Raji (cell line): ENCODE measurements around the gene TMA7.

Source experiments
- POLR2A ChIP-seq: IDR thresholded peaks from 2 replicates; pipeline ENCODE4 v1.6.1; 2011; ENCODE audit warnings: low read depth, low read length, control low read depth; ENCODE audit not compliant: insufficient read depth

TMA7 gene

GRCh38 chr3:48426944-48427629 is 13.0 kb upstream of the TMA7 start:
- TF ChIP-seq POLR2A: no peak

DNA sequence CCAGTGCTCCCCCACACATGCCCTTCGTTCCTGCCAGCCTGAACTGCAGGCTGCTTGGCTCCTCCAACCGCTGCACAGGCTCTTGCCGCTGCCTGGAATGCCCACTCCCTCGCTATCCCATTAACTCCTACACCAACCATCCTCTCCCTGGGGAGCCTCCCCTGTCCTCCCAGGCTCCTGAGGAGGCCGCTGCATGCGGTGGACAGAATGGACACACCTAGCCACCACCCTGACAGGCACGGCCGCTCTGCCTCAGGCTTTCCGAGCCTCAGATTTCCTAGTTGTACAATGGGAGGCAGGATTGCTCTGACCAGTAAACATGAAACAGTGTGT is 12.5 kb upstream of the TMA7 start:
- no peak for TF ChIP-seq POLR2A

DNA sequence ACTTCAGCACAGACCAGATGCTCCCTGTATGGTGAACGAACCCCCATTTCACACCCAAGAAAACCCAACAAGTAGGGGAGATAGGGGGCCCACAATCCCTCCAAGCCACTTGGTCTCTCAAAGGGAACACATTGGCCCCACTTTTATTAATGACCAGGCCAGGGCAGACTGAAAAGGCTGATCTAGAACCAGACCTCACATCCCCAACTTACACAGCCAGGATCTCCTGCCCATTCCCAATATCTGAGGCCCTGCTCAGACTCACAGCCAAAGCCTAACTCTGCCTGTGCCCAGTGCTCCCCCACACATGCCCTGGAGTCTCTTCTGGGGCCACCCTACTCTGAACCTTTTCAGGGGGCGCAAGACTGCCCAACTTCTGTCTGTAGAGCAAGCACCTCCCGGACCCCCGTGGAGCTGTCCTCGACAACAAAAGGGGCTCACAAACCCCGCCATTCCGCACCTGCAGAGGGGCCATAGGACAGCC is 11.9 kb upstream of the TMA7 start:
- TF ChIP-seq POLR2A: no peak

DNA sequence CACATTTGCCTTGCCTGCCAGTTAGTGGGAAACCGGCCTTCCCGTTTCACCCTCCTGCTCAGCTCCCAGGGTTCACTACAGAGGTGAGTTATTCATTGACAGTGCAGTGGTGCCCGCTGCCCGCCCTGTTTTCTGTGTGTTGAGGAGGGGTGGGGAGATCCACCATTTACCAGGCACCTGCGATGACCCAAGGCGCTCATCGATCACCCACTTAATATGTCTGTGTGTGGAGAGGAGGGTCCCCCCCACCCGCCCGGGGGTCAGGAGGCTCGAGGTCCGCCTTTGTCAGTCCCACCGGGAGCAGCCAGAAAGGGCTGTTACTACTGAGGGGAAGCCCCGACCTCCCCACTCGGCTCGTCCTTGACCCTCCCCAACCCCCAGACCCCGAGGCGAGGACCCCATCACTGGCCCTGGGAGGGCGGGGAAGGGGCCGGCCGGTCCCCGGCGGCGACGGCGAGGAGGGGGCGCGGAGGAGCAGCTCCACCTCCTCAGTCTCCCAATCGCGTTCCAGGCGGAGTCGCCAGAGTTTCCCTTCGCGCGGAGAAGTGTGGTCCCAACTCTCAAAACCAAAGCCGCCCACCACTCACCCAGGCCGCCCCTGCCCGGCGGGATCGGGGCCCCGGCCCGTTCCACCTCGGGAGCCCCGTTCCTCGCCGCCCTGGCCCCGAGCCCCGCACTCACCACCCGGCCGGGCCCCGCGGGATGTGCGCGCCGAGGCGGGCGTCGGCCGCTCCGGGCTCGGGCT is 11.3 kb upstream of the TMA7 start:
- TF ChIP-seq POLR2A: no peak

DNA sequence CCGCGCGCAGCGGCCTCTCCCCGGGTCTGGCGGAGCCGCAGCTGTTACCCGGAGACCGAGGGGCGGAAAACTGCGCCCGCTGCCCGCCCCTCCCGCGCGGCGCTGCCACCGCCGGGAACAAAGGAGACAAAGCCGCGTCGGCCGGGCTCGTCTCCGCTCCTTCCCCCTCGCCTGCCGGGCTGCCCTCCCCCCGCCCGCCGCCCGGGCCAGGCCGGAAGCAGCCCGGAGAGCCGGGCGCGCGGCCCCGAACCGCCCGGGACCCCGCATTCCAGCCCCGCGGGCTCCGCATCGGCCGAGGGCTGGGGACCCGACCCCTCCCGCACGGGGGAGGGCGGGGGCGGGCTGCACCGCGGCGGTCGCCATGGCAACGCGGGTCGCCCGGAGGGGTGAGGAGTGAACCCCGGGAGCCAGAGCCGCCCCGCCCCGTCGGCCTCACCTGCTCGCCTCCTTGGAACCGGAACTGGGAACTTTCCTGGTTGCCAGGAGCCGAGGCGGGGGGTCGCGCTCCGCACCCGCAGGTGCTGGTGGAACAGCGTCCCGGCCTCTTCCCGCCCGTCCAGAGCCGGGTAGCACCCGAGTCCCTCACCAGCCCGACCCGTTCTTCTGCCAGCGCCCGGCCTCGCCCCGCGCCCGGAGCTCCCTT is 10.6 kb upstream of the TMA7 start:
- TF ChIP-seq POLR2A: no peak

DNA sequence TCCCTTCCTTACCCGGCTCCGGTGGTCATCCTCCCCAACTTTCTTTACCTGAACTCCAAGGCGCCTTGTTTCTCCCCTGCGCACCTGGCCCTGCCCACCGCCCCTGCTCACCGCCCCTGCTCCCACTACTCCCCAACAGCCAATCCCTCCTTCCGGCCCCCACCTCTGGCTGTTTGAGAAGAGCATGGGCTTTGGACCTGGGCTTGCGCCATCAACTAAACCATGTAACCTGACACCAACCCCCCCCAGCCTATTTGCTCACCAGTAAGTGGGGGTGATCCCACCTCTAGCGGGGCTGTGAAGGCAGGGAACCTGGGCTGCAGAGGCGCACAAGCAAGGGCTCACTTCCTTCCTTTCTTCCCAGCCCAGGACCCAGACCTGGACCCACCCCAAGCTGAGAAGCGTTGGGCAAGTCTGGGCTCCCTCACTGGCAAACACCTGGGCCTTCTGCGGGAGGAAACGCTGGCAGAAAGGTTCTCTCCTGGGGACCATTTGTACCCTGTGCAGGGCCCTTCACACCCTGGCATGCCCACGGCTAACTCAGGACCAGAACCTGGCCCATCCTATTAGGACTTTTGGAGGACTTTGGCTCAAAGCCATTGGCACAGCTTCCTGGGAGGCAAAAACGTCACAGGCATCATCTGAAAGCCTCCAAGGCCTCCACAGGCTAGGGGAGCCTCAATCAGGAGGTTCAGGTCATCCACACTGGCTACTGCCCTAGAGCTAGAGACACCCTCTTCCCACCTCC is 9.9 kb upstream of the TMA7 start, which contains the start of gene PLXNB1:
TSS of gene PLXNB1 (minus strand) at position 127 of the 748 bp plus-strand sequence. CDS start 5,475 bp downstream, outside the sequence.
- TF ChIP-seq POLR2A: no peak

GRCh38 chr3:48430708-48431101 is 9.4 kb upstream of the TMA7 start:
- no peak for TF ChIP-seq POLR2A

DNA sequence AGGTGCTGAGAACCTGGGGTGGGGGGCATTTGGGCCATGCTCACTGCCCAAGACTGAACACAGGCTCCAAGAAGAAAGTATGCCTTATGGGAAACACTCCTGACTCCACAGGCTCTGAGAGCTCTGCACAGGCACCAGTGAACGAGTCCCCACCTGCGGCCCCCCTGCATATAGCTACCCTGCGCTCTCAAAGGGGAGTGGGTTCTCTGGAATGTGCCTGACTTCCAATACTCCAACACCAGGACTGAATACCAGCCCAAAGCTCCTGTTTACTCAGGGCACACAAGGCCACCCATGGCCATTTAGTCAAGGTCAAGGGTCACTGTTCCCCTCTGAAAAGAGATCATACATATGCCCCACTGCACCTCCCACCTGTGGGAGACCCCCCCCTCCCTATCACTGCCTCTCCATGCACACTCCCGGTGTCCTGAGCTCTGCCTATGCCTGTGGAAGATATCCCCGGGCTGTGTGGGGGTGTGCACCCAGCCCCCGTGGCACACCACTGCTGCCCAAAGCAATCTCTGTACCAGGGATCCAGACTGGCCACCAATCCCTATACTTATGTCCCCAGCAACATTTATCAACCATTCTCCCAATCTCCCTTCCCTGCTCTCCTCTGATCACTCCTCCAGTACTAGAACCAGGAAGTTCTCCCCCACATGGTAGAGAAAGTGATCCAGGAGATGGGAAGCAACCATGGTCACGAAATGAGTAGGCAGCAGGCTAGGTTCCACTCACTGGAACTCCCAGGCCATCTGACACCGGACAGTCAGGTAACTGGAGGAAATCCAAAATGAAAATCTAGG is 8.6 kb upstream of the TMA7 start:
- TF ChIP-seq POLR2A: no peak

DNA sequence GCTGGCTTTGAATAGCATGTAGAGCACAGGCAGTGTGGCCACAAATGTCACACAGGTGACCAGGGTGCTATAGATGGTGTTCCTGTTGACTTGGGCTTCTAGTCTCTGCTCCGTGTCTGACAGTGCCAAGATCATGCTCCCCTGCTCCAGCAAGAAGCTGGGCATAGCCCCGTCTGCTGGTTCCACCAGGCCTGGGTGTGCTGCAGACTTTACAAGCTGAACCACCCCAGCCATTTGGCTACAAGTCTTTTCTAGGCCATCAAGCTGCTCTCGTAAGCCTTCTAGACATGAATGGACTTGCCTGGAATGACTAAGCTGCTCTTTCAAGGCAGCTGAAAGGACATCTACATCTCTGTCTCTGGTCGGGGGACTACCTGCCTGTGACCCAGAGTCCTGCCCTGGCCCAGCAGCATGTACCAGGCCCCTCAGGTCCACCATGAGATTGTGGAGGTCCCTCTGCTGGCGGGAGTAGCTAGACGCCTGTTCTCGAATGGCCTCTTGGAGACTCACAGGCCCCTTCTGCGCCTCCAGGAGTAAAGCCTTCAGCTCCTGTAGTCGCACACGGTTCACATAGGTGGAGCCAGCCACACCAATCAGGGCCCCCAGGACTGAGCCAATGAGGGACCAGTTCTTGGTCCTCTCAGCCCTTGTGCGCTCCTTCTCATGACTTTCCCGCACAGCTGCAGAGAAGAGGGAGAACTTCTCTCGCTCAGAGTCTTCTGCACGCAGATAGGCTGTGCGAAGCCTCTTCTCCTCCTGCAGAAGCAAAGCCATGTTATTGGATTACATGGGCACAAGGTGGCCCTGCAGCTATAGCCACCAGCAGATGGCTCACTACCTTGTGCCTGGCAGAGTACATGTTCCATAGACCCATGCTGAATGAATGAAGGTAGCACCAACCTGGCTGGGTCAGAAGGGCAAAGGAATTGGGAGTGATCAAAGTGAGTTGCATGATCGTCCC is 7.4 kb upstream of the TMA7 start:
- TF ChIP-seq POLR2A: no peak

DNA sequence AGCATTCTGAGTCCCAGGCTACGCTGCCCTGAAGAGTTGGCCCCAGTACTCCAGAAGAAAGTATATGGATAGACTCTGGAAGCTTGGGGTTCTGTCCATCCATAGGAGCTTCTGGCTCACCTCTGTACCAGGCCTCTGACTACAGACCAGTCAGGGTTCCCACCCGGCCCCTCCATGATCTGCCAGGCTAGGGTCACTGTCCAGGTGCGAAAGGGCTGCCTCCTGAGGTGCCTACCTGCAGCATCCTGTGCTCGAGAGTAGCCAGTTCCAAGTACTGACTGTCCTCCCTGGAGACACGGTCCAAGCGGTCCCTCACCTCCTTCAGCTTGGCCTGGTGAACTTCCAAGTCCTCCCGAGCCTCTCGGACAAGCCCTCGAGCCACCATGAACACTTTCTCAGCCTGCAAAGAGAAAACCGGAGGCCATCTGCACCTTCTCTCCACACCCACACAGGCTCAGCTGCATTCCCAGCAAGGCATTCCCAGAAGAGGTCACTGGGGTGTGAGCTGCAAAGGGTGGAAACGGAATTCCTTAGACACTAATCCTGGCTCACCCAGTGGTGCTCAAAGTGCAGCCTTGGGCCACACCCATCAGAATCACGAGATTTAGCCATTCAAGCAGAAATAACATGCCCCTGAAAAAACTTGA is 6.5 kb upstream of the TMA7 start:
- TF ChIP-seq POLR2A: no peak

- no peak for TF ChIP-seq POLR2A
Observed at GRCh38 chr3:48434591-48435222, 5.3 kb upstream of the TMA7 start.

DNA sequence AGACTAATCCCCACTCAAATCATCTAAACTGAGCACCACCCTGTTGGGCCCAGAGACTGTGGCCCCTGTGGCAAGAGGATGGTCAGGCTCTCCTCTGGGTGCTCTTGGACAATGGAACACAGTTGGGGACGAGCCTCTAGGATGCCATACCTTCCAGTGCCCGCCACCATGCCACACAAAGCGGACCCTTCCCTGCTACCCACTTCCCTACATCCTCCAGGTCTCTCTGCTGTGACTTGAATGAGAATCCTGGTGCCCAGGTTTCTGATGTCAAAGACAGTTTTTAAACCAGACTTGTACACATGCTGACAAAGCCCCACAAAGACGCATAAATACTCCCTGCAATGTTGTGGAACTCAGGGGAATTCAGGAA is 4.8 kb upstream of the TMA7 start:
- TF ChIP-seq POLR2A: no peak
